Hematopoietic multipotent progenitor cell treated with erythropoietin and hydrocortisone succinate and interleukin-3 and kit ligand, for 4 days (in vitro differentiated cells): ENCODE data around the gene ATF7.
A peak's percentile ranks its signal among the peaks of the same experiment; 100 is the strongest.
"Not testable (repeated sequence)": the region's sequence is repeated elsewhere in the genome, so short reads cannot be mapped to it uniquely, and the experiment has no call there.

ENCODE experiments used
- DNase-seq: peaks from one replicate; pipeline ENCODE4 v3.0.0-alpha.2; 2015

Gene ATF7

GRCh38 chr12:53626702-53627169 lies 554 bp upstream of the ATF7 start:
- peak; percentile 41 for DNase-seq

- DNase-seq: no peak
These were observed 723 bp downstream of the ATF7 start for GRCh38 chr12:53625373-53625945.

GRCh38 chr12:53624956-53625355 lies 1.2 kb downstream of the ATF7 start:
- no peak for DNase-seq

- peak; percentile 45 for DNase-seq
These were observed 1.7 kb downstream of the ATF7 start for GRCh38 chr12:53624458-53624857.

GRCh38 chr12:53623548-53624385 lies 2.4 kb downstream of the ATF7 start:
- DNase-seq: peak; percentile 55

- DNase-seq: no peak
These were observed 3.5 kb downstream of the ATF7 start for GRCh38 chr12:53622724-53623123.

GRCh38 chr12:53618275-53618674 lies 7.9 kb downstream of the ATF7 start:
- peak; percentile 65 for DNase-seq

GRCh38 chr12:53617700-53618099 lies 8.5 kb downstream of the ATF7 start:
- no peak for DNase-seq

- peak; percentile 42 for DNase-seq
These were observed 9.2 kb downstream of the ATF7 start for GRCh38 chr12:53616950-53617349.

- DNase-seq: no peak
These were observed 12.4 kb downstream of the ATF7 start for GRCh38 chr12:53613821-53614220.

GRCh38 chr12:53612978-53613377 lies 13.2 kb downstream of the ATF7 start:
- DNase-seq: no peak

- no peak for DNase-seq
These were observed 14.9 kb downstream of the ATF7 start for GRCh38 chr12:53611304-53611703.

GRCh38 chr12:53606688-53607087 lies 19.5 kb downstream of the ATF7 start:
- DNase-seq: not testable (repeated sequence)

GRCh38 chr12:53604581-53604980 lies 21.6 kb downstream of the ATF7 start:
- DNase-seq: no peak

GRCh38 chr12:53603804-53604203 lies 22.4 kb downstream of the ATF7 start:
- DNase-seq: no peak

- no peak for DNase-seq
These were observed 23.0 kb downstream of the ATF7 start for GRCh38 chr12:53603196-53603595.

GRCh38 chr12:53602176-53602864 lies 23.9 kb downstream of the ATF7 start:
- no peak for DNase-seq

- DNase-seq: peak; percentile 48
These were observed 24.8 kb downstream of the ATF7 start for GRCh38 chr12:53601296-53601847.

GRCh38 chr12:53600490-53601295 lies 25.5 kb downstream of the ATF7 start:
- DNase-seq: no peak

GRCh38 chr12:53599579-53599978 lies 26.6 kb downstream of the ATF7 start:
- DNase-seq: peak; percentile 43

- DNase-seq: not testable (repeated sequence)
These were observed 27.2 kb downstream of the ATF7 start for GRCh38 chr12:53598971-53599370.

GRCh38 chr12:53596920-53597363 lies 29.2 kb downstream of the ATF7 start:
- DNase-seq: no peak
